Measurements from ENCODE around the gene TMEM181.

Gene TMEM181

DNA sequence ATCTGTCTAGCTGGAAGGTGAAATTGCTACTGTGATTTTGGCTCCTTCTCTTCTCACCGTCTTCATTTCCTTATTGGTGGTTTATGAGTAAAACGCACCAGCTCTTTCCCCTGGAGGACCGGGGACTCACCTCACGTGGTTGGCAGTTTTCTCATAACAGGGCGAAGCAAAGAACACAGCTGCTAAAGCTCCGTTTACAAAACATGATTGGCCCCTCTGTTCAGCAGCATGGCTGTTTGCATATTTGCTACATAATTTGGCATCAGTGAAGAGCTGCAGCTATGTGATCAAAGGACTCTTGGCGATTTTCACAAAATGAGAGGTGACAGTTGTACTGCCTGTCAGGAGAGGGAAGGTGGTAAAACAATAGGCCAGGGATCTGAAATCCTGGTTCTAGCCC, 20.5 kb upstream of the TMEM181 start:
- DNase-seq, result no peak
- in situ Hi-C loops (cut with HindIII; ENCODE audit: low pct_ligation_motif_present, low sequenced_read_pairs), result no loop called here
- peaks cover 17% of the 10 kb centered on the region for H3K27me3 ChIP-seq (replicated peaks)
- H3K4me3 ChIP-seq (ENCODE audit: low read depth, low read length), result no peak overlapping the region
- H3K36me3 ChIP-seq (replicated peaks), result no peaks in the 10 kb centered on the region
- no peak overlapping the region for H3K27ac ChIP-seq
- TF ChIP-seq, protein P1, sequence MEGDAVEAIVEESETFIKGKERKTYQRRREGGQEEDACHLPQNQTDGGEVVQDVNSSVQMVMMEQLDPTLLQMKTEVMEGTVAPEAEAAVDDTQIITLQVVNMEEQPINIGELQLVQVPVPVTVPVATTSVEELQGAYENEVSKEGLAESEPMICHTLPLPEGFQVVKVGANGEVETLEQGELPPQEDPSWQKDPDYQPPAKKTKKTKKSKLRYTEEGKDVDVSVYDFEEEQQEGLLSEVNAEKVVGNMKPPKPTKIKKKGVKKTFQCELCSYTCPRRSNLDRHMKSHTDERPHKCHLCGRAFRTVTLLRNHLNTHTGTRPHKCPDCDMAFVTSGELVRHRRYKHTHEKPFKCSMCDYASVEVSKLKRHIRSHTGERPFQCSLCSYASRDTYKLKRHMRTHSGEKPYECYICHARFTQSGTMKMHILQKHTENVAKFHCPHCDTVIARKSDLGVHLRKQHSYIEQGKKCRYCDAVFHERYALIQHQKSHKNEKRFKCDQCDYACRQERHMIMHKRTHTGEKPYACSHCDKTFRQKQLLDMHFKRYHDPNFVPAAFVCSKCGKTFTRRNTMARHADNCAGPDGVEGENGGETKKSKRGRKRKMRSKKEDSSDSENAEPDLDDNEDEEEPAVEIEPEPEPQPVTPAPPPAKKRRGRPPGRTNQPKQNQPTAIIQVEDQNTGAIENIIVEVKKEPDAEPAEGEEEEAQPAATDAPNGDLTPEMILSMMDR (IDR thresholded peaks at IDR 0.05; ENCODE audit: low read depth, low read length, missing control alignments), result no peak

DNA sequence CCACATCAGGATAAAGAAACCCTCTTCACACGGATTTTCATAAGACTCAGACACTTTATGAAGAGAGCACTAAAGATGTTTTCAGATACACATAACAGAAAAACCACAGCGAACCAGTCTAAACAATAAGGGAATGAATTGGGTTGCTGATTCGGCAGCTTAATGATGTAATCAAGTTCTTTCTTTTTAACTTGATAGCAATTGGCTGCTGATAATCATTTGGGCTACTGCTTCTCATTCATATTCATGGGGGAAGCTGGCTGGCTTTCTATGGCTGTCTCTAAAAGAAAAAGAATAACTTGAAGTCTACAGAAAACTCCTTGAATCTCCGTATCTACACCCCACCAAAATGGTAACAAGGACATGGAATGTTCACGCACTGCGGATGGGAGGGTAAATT, 20.0 kb upstream of the TMEM181 start:
- peaks cover 17% of the 10 kb centered on the region for H3K27me3 ChIP-seq (replicated peaks)
- H3K27ac ChIP-seq, result no peak overlapping the region
- H3K4me3 ChIP-seq (ENCODE audit: low read depth, low read length), result no peak overlapping the region
- in situ Hi-C loops (cut with HindIII; ENCODE audit: low pct_ligation_motif_present, low sequenced_read_pairs), result no loop called here
- H3K36me3 ChIP-seq (replicated peaks), result no peaks in the 10 kb centered on the region
- DNase-seq, result no peak
- TF ChIP-seq, protein P1 (IDR thresholded peaks at IDR 0.05; ENCODE audit: low read depth, low read length, missing control alignments), result no peak

DNA sequence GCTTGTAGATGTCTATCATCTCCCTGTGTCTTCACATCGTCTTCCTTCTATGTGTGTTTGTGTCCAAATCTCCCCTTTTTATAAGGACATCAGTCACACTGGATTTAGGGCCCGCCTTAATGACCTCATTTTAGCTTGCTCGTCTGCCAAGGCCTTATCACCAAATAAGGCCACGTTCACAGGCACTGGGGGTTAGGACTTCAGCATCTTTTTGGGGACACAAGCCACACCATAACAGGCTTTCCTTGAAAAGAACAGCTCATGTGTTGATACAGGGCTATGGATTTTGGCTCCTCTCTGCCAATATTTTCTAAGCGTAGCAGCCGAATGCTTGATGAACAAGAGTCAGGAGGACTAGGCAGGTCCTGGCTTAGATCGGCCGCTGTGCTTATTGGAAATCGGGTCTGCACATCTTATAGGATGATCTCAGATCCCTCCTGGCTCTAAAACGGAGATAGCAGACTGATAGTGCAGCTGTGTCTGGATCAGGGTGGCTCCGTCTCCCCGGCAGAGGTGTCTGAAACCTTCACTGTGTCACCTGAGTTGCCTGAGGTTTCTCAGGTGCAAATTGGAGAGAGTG, 16.2 kb upstream of the TMEM181 start:
- H3K27me3 ChIP-seq (replicated peaks), result peaks cover 4% of the 10 kb centered on the region

GRCh38 chr6:158544428-158544827, 15.5 kb upstream of the TMEM181 start:
- in situ Hi-C loops (cut with HindIII; ENCODE audit: low pct_ligation_motif_present, low sequenced_read_pairs), result no loop called here
- Histone ChIP-seq H3K27me3 (replicated peaks) (peaks cover 4% of the 10 kb centered on the region), H3K36me3 (replicated peaks) (no peaks in the 10 kb centered on the region), H3K4me3 (ENCODE audit: low read depth, low read length) (no peak overlapping the region), H3K27ac (no peak overlapping the region)
- TF ChIP-seq, protein P1 (IDR thresholded peaks at IDR 0.05; ENCODE audit: low read depth, low read length, missing control alignments), result no peak
- DNase-seq, result no peak

More for the DNA sequence above, 16.2 kb upstream of the TMEM181 start:
- TF ChIP-seq, protein P1 (IDR thresholded peaks at IDR 0.05; ENCODE audit: low read depth, low read length, missing control alignments), result no peak
- no peak for DNase-seq
- Histone ChIP-seq H3K4me3 (ENCODE audit: low read depth, low read length) (no peak overlapping the region), H3K27ac (no peak overlapping the region), H3K36me3 (replicated peaks) (no peaks in the 10 kb centered on the region)
- in situ Hi-C loops (cut with HindIII; ENCODE audit: low pct_ligation_motif_present, low sequenced_read_pairs), result no loop called here

DNA sequence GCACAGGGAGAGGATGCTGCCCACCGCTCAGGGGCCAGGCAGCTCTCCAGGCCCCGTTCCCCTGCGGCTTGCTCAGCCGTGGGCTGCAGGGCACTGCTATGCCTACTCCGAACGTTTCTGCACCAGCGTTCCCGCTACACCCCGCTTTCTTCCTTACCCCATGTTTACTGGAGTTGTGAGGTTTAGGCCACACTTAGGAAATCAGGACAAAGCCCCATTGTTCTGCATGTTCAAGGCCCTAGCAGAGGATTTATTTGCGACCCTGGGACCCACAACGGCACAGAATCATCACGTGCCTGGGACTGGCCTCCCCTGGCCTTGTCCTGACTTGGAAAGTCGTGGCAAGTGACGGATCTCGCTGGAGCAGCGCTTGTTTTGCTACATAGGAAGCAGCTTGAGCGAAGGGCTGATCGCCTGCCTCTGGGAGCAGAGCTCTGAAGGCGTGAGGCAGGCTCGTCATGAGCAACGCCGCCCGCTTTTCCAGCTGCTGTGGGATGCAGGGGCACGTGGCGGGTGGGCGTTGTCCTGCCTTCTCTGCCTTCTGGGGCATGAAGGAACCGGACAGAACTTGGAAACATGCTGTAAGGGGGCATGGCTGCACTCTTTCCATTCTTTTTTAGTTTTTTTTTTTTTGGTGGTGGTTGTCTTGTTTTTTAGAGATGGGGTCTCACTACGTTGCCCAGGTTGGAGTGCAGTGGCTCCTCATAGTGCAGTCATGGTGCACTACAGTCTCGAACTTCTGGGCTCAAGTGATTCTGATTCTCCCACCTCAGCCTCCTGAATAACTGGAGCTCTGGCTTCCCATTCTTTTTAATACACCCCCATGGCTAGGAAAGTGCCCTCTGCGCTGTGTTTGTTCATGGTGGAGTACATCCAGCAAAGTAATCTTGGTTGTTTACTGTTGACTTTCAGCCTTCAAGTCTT, 14.6 kb upstream of the TMEM181 start:
- H3K27ac ChIP-seq, result no peak overlapping the region
- peaks cover 1% of the 10 kb centered on the region for H3K27me3 ChIP-seq (replicated peaks)

More for the DNA sequence above, 14.6 kb upstream of the TMEM181 start:
- Histone ChIP-seq H3K36me3 (replicated peaks) (no peaks in the 10 kb centered on the region), H3K4me3 (ENCODE audit: low read depth, low read length) (no peak overlapping the region)
- DNase-seq, result no peak
- TF ChIP-seq, protein P1 (IDR thresholded peaks at IDR 0.05; ENCODE audit: low read depth, low read length, missing control alignments), result no peak
- in situ Hi-C loops (cut with HindIII; ENCODE audit: low pct_ligation_motif_present, low sequenced_read_pairs), result no loop called here

Data from brain microvascular endothelial cell (primary cell).